Spleen (tissue), 7 donors: ENCODE data around the gene MRPL3.

ENCODE experiments used
- CTCF ChIP-seq, 11 experiments: fragments of 200-600 bp in 7 of 11; fragments of 450-650 bp in 4 of 11; sonication (generic) in 4 of 11; IDR thresholded peaks in 8 of 11; conservative IDR thresholded peaks in 3 of 11; 1 replicate in 7 of 11; 2 replicates in 4 of 11; pipeline versions ENCODE4 v1.4.0 to v1.8.0; 2016 to 2021; ENCODE audit warnings: antibody characterized with exemption in 11 of 11, inconsistent platforms in 4 of 11, mild to moderate bottlenecking in 1 of 11
- POLR2A ChIP-seq, 3 donors: fragments of 450-650 bp; IDR thresholded peaks; one replicate each; pipeline ENCODE4 v1.5.1; 2017; ENCODE audit warnings: antibody characterized with exemption in 3 of 3, mild to moderate bottlenecking in 1 of 3
- POLR2AphosphoS5 ChIP-seq, 3 donors: sonication (generic); formaldehyde crosslinking; IDR thresholded peaks; one replicate each; pipeline ENCODE4 v1.5.1; 2017; ENCODE audit warnings: antibody characterized with exemption in 3 of 3
- donor health status: DM: no; HTN: no; CAD: no; lungs with moderate emphysema.
- donor health status: DM: no; HTN: no; CAD: no.
- donor health status: DM: no; HTN: no; CAD: no.

- TF ChIP-seq POLR2AphosphoS5 (IDR thresholded peaks at IDR 0.05) (no peak), CTCF (IDR thresholded peaks at IDR 0.05 in 8 of 11, conservative IDR thresholded peaks at IDR 0.05 in 3 of 11) (no peak), POLR2A (IDR thresholded peaks at IDR 0.05) (no peak)
Observed at GRCh38 chr3:131494706-131495105, 8.1 kb downstream of the MRPL3 start.
